NCI-H2107 treated with DMSO at 0.1 percent for 48 hours (cell line): ENCODE measurements around the gene TAT.

ENCODE experiments used
- DNase-seq: peaks from one replicate; lab custom pipeline; 2025; ENCODE audit not compliant: unreplicated experiment; lab: John Stamatoyannopoulos, UW

The TAT gene

DNA sequence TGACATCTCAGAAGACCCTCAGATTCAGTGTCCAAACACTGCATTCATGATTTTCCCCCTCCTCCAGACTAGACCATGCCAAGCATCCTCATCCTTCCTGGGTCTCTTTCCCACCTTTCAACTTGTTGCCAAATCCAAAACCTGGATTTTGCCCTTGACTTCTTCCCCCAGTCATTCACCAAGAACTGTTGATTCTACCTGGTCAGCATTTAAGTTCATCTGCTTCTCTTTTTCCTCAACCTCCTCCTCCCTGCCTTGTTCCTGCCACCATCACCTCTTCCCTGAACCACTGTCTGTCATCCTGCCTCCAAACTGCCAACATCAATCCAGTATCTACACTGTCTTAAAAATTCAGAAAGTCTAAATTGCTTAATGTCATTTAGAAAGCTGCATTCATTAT is 29.7 kb downstream of the TAT start:
- no peak for DNase-seq

DNA sequence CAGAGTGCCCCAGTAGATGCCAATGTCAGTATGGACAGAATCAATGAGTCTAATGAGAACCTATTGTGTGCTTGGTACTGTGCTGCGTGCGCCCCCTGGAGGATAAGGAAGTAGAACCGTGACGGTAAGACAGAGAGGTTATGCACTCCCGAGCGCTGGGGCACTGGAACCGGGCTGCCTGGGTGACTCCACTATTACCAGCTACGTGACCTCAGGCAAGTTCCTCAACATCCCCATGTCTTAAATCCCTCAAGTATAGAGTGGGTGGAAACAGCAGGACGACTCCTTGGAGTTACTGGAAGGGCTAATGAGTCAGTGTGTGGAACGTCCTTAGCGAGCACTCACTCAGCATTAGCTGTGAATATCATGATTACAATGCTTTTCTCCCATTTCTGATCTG is 34.5 kb downstream of the TAT start:
- no peak for DNase-seq

DNA sequence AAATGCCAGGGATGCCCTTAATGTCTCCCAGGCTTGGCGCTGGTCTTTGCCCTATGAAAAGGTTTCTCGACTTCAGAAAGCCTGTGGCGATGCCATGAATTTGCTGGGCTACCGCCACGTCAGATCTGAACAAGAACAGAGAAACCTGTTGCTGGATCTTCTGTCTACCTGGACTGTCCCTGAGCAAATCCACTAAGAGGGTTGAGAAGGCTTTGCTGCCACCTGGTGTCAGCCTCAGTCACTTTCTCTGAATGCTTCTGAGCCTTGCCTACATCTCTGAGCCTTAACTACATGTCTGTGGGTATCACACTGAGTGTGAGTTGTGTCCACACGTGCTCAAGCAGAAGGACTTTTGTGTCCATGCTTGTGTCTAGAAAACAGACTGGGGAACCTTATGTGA is 39.2 kb downstream of the TAT start:
- DNase-seq, result peak; percentile 85

DNA sequence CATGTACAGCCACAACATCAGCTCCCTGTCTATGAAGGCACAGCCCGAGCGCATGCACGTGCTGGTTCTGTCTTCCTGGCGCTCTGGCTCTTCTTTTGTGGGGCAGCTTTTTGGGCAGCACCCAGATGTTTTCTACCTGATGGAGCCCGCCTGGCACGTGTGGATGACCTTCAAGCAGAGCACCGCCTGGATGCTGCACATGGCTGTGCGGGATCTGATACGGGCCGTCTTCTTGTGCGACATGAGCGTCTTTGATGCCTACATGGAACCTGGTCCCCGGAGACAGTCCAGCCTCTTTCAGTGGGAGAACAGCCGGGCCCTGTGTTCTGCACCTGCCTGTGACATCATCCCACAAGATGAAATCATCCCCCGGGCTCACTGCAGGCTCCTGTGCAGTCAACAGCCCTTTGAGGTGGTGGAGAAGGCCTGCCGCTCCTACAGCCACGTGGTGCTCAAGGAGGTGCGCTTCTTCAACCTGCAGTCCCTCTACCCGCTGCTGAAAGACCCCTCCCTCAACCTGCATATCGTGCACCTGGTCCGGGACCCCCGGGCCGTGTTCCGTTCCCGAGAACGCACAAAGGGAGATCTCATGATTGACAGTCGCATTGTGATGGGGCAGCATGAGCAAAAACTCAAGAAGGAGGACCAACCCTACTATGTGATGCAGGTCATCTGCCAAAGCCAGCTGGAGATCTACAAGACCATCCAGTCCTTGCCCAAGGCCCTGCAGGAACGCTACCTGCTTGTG is 40.0 kb downstream of the TAT start:
- peak; percentile 57 for DNase-seq

DNA sequence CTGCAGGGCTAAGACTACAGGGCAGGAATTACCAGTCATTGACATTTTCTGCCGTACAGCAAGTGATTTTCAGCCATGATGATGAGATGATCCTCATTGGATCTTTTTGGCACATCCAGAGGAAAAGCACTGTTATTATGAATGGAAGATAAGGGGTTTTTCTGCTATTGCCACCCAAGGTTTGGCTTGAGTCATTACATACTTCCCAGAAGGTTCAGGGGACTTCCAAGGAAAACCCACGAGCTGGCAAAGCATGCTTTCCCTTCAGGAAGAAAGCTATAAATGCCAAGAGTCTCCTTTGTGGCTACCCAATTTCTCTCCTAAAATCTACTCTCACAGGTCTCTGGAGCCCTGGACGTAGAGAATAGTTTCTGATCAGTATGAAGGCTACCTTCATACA is 44.5 kb downstream of the TAT start:
- no peak for DNase-seq

DNA sequence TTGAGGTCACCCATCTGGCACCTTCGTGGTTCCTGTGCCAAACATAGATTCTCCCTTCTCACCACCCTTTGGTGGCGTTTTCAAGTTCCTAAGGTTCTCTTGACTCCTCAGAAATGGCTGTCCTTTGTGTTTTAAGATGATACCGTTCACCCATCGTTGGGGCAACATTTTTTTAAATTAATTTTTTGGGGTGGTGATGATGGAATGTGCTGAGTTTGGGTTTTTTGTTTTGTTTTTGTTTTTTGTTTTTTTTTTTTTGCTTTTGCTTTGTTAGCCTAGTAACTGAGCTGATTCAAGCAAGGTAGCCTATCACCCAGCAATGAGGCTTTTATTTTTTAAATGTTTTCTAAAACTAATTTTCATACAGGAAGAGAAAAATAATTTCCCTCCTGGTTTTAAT is 48.0 kb downstream of the TAT start:
- no peak for DNase-seq

DNA sequence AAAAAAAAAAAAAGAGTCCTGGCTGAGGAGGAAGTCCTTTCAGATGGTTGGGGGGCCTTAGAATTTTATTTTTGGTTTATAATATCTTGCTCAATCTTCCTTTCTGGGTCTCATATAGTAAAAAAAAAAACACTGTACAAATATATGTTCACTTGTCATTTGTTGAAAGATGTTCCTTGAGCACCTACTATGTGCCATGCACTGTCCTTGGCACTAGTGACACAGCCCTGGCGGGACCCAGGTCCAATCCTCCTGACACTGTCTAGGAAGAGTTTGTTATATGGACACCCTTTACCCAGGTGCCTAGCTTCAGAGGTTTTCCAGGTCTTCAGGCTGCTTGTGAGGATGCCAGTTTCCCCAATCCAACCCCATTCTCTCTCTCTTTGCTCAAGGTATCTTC is 48.6 kb downstream of the TAT start:
- no peak for DNase-seq

DNA sequence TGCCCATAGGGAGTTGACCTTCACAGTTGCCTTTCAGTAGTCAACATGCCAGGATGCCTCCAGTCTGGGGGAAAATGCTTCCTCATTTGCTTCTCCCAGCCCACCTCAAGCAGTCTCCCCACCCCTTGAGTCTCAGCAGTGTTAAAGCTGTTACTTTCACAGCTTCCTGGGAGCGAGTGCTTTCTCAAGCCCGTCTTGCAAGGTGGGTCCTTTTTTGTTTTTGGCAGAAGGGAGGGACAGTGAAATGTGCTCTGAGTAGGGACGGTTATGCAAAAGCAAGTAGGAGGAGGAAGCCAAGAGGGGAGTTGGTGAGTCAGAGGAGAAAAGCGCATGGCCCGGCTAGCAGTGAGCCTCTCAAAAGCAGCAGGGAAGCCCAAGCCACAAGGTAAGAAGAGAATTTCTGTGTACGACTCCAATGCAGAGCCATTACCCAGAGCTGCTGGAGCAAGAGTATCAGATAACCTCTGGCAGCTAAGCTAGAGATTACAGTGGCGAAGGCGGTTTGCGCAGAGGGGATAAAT is 50.7 kb downstream of the TAT start, which contains the start of gene CHST4:
Gene CHST4 (plus strand): TSS at position 316 of the 521 bp plus-strand sequence. CDS start 10,252 bp downstream, outside the sequence.
- DNase-seq, result peak; percentile 96

DNA sequence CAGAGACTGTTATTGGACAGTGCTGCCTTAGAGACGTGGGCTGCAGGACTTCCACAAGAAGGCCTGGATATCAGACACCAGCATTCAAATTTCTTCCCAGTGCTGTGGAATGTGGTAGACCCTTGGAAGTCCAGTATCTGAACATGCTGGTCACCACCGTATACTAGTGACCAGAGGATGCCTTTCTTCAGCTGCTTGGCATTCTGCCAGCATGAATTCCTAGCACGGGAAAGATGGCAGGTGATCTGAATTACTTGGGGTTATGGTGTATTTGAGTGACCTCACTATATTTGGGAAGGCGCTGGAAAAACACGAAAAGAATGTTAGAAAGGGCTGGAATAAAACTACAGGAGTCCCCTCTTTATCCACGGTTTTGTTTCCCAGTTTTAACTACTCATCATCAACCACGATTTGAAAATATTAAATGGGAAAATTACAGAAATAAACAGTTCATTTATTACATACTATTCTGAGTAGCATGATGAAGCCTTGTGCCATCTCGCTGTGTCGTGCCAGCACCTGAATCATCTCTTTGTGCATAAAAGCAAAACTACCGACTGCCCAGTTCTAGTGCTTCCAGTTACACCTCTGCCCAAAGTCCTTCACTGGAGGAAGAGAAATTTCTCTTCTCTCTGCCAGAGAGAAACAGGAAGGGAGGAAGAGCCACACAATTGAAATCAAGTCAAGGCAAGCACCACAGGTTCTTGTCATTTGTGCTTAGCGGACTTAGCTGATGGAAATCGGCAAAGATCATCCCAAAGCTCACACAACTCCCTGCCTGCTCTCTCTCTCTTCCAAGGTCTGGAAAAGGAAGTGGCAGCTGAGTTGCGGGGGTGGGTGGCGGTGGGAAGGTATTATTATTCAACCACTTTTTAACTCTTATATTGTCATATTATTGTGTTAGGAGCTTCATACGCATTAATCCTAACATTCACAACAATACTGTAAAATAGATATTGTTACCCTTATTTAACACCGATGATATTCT is 52.0 kb downstream of the TAT start:
- no peak for DNase-seq

DNA sequence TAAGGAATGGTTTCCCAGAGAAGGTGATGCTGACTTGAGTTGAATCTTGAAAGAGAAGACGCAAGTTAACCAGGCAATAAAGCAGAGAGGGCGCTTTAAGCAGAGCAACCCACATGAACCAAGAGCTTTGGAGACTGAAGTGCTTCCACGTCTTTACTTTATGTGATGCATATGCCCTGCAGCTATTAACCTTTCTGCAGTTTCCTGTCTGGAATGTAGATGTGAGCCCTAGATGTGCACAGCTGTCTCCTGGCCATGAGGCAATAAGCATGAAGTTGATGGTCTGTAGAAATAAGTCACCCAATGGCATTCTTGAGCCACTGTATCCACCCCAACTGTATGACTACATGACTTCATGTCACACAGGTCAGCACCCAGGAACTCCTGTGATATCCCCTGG is 56.3 kb downstream of the TAT start:
- no peak for DNase-seq
